ENCODE results near the gene NAT10.
"Not testable (repeated sequence)": the region's sequence is repeated elsewhere in the genome, so short reads cannot be mapped to it uniquely, and the experiment has no call there.

Gene NAT10

DNA sequence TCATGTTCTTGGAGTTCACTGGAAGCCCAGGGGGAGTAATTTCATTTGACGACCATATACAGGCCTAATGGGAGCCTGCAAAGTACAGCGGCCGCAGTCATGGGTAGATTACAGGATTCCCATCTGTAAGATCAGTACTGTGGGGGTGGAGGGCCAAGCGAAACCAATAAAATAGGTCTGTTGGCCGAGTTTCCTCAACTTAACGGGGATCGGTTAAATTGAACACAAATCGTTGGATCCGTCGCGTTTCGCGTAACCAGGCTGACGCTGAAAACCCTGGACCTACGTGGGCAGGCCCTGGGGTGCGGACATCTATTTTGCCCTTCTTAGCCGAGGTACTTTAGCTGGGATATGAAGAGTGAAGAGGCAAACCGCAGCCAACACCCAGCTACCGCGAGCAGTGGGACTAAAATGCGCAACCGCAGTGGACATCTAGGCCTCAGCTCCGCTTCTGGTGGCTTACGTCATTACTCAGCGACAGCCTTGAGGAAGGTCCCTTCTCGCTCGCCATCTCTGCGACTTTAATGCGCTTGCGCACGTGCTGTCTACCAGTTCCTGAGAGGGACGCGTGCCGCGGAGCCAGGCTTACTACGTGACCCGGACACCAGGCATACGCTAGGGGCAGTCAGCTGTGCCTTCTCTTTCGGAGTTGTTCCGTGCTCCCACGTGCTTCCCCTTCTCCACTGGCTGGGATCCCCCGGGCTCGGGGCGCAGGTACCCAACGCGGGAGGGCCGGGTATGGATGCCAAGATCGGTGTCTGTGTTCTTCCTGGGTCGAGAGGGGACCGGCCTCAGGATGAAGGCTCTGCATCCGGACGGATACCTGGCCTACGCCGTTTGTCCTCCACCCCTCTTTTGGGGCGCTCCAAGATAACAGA lies at the start of gene NAT10:
Gene NAT10, plus strand, starts transcription at position 551 of the 878 bp plus-strand sequence. CDS start 2,597 bp downstream, outside the sequence.
- DNase-seq (ENCODE audit: low read depth in 2 of 2), result peak; percentile 96 to 97

DNA sequence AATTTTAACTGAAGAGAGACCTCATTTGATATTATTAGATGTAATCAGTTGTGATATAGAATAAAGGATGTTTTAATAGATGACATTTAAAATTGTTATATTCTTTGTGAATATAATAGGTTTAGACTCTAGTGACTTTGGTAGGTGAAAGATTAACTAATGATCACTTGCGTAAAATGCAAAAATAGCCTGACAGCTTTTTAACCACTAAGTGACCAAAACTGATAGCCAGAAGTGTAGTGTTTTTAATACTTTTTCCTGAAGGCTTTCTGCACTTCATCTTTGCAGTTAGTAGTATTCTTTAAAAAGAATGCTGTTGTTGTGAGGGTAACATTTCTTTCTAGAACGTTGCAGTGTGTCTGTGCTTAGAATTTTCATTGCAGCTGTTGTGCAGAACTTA lies 48.8 kb upstream of the NAT10 start:
- no peak for DNase-seq (ENCODE audit: low read depth in 2 of 2)

DNA sequence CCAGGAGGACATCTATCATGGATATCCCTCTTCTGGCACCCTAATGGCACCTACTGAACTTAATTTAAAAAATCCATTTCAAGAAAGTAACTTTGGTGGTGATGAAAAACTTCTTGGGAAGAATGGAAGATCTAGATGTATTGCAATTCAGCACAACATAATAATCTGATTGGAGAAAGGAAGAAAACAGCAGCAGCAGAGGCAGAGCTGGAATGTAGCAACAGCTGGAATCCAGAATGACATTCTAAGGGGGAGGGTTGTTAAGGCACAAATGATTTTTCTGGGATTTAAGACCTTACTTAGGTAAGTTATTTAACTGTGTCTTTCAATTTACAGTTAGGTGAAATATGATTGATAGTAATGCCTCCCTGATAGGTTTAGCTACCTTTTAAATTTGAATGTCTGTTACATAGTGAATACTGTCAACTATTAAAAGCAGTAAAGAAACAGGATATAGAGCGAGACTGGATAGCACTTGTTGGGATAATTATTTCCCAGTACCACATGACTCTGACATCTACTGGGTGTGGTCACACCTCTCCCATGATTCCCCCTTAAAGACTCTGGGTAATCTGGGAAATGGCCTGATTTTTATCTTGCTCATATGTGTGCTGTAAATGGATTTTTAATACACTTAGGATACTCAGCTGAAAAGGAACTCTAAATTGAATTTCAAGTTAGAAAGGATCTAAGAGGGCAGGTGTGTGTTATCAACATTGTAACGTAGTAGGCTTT lies 42.2 kb upstream of the NAT10 start:
- no peak for DNase-seq (ENCODE audit: low read depth in 2 of 2)

DNA sequence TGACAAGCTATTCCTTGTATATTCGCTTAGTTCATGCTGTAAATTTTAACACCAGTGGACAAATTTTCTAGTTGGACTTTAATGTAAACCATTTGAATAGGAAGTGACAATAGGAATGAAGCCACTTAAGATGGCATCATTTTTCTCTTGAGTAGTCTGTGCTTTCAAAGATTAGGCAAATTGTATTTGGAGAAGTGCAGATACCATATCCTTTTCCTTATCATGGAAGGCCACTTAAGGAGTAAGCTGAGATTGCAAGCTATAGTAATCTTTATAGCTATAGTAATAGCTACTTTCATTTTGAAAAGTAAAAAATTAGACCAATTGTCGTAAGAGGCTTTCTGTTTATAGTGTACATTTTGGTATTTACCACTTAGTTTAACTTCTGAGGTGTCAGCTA lies 41.1 kb upstream of the NAT10 start:
- DNase-seq (ENCODE audit: low read depth in 2 of 2), result no peak

DNA sequence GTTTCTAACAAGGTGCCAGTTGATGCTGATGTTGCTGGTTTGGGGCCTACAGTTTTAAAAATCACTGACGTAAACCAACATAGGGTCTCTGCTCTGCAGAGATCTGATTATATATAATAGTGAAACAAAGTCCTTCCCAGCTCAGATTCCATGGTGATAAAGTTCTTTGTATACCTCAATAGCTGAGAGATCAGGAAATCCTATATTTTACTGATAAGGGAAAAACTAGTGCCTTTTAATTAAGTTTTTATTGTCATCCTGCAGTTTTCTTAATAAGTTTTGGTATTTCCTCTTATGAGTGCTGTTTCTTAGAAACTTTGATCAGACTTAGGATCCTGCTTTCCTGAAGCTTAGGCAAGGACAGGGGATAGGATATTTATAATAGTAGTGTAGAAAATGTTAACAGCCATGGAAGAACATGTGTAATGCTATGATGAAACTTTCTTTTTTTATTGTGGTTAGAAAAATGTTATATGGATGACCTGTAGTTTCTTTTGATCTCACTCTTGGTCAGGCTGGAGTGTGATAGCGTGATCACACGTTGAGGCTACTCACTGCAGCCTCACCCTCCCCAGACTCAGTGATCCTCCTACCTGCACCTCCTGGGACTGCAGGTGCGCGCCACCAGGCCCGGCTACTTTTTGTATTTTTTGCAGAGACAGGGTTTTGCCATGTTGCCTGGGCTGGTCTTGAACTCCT lies 39.8 kb upstream of the NAT10 start:
- DNase-seq (ENCODE audit: low read depth in 2 of 2), result no peak

DNA sequence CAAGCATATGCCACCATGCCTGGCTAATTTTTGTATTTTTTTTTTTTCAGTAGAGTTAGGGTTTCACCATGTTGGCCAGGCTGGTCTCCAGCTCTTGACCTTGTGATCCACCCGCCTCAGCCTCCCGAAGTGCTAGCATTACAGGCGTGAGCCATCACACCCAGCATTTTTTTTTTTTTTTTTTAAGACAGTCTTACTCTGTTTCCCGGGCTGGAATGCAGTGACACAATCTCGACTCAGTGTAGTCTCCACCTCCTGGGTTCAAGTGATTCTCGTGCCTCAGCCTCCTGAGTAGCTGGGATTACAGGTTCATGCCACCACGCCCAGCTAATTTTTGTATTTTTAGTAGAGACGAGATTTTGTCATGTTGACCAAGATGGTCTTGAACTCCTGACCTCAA lies 38.7 kb upstream of the NAT10 start:
- DNase-seq (ENCODE audit: low read depth in 2 of 2), result not testable (repeated sequence)

DNA sequence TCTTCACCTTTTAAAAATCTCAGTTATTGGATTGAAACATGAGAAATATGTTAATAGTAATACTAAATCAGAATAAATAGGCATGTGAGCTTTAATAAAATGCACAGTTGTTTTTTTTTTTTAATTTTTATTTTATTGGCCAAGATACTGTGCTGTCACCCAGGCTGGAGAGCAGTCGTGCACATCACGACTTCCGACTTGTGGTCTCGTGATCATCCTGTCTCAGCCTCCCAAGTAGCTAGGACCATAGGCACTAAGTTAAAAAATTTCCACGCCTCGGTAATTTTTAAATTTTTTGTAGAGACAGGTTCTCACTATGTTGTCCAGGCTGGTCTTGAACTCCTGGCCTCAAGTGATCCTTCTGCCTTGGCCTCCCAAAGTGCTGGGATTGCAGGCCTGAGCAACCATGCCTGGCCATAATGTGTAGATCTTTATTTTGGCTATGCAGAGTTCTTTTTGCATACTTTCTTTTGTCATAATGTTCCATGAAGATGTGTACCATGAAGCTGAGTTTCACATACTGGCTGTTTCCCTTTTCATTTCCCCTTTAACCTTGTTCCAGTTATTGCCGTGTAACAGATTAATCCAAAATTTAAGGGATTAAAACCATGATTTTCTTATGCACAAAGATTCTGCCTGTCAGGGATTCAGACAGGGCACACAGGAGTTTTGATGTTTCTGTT lies 37.9 kb upstream of the NAT10 start:
- no peak for DNase-seq (ENCODE audit: low read depth in 2 of 2)

DNA sequence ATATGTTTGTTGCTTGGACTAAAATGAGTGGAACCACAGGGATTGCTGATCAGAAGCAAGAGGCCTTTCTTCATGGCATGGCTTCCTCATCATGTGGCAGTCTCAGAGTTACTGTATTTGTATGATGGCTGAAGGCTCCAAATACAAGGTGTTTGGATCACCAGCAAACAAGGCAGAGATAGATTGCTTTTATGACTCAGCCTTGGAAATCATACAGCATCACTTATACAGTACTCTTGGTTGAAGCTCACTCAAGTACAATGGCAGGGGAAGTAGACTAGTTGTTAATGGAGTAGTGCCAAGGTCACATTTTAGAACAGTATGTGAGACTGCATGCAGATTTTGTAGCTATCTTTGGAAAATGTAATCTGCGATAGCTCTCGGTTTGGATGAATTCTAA lies 37.3 kb upstream of the NAT10 start:
- DNase-seq (ENCODE audit: low read depth in 2 of 2), result no peak

DNA sequence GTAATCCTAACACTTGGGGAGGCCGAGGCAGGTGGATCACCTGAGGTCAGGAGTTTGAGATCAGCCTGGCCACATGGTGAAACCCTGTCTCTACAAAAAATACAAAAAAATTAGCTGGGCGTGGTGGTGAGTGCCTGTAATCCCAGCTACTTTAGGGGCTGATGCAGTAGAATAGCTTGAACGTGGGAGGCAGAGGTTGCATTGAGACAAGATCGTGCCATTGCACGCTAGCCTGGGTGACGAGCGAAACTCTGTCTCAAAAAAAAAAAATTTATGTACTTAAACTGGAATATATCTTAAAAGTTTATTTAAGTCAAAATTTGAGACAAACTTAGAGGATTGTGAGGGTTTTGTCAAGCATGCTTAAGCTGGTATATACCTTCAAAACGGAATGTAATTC lies 34.1 kb upstream of the NAT10 start:
- DNase-seq (ENCODE audit: low read depth in 2 of 2), result not testable (repeated sequence)

DNA sequence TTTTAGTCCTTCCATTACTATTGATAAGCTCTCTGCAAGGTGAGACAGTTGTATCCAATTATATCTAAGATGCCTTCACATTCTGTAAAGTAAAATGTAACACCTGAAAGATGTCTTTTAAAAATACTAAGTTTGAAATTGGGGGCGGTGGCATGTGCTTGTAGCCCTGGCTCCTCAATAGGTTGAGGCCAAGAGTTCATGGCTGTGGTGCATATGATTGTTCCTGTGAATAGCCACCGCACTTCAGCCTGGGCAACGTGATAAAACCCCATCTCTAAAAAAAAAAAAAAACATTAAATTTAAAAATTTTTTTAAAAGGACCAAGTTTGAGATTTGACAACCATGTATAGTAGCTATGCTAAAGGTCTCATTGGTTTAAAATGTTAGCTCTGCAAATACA lies 33.4 kb upstream of the NAT10 start:
- DNase-seq (ENCODE audit: low read depth in 2 of 2), result no peak

DNA sequence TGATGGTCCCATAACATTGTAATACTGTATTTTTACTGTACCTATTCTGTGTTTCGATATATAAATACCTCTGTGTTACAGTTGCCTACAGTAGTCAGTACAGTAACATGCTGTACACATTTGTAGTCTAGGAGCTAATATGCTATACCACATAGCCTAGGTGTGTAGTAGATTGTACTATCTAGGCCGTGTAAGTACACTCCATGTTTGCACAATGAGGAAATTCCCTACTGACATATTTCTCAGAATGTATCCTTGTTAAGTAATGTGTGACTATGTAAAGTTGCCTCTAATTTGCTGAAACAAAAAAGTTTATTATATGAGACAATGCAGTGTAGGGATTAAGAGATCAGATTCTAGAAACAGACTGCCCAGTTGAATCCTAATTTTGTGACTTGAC lies 32.6 kb upstream of the NAT10 start:
- no peak for DNase-seq (ENCODE audit: low read depth in 2 of 2)

DNA sequence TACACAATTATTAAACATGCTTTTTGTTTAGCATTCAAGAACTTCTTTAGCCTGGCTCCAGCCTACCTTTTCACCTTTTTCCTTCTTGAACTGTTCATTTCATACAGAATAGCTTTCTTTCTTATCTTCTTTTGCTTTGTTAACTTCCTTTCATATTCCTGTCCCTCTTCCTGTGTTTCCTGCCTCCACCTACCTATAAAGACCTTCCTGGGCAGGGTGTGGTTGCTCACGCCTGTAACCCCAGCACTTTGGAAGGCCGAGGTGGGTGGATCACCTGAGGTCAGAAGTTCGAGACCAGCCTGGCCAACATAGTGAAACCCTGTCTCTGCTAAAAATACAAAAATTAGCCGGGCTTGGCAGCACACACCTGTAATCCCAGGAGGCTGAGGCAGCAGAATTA lies 31.0 kb upstream of the NAT10 start:
- DNase-seq (ENCODE audit: low read depth in 2 of 2), result no peak

DNA sequence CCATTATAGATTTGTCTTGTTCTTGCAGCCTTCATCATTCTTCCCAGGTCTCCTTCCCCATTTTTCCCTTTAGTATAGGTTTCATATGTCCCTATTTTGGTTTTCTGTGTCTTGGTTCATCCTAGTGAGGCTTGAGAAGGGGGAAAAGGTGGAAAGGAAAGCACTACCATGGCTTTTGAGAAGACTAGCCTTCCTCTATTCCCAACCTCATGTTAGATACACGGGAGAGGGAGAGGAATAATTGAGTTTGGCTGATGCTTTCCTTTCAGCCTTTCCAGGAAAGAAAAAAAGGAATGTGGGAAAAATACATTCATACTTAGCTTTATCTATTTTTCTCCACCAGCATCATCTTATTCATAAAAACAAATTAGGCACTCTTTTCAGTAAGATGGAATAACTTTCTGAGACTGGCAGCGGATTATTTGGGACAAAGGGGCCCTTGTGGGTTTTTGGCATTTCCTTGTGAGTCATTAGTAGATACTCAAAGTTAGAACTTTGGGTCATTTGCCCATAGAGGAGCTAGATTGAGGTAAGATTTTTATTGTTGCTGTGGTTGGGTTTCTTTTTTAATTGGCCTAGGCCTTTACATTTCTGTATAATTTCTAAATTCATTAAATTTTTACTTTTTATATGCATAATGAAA lies 30.1 kb upstream of the NAT10 start:
- DNase-seq (ENCODE audit: low read depth in 2 of 2), result no peak

DNA sequence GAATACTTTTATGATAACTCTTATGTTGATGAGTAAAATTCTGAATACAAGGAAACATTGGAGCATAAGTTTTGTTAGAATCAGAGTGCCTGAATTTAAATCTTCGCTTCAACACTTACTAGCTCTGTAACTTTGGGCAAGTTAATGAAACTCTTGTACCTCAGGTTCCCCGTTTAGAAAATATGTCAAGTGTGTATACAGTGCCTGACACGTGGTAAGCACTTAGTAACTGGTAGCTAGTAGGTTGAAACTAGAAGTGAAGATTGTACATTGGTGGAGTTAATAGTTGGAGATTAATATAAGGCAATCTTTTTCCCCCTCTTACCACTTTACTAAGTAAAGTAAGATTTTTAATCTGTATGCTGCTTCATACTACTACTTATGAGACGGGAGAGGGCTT lies 24.8 kb upstream of the NAT10 start:
- no peak for DNase-seq (ENCODE audit: low read depth in 2 of 2)

DNA sequence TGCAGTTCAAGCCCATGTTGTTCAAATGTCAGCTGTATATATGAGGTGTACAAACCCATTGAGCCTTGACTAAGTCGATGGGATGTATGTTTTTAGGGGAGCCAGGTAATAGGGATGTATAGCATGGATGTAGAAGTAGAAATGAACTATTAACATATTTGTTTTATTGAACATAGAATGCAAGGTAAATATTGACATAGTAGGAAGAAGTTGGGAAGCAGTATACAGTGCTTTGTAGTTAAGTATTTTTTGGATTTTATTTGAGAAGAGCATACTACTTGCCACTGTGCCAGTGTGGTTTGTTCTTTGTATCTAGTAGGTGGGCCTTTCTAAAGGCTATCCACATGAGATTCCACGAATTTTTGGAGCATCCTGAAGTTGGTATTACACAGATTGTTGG lies 20.8 kb upstream of the NAT10 start:
- no peak for DNase-seq (ENCODE audit: low read depth in 2 of 2)

DNA sequence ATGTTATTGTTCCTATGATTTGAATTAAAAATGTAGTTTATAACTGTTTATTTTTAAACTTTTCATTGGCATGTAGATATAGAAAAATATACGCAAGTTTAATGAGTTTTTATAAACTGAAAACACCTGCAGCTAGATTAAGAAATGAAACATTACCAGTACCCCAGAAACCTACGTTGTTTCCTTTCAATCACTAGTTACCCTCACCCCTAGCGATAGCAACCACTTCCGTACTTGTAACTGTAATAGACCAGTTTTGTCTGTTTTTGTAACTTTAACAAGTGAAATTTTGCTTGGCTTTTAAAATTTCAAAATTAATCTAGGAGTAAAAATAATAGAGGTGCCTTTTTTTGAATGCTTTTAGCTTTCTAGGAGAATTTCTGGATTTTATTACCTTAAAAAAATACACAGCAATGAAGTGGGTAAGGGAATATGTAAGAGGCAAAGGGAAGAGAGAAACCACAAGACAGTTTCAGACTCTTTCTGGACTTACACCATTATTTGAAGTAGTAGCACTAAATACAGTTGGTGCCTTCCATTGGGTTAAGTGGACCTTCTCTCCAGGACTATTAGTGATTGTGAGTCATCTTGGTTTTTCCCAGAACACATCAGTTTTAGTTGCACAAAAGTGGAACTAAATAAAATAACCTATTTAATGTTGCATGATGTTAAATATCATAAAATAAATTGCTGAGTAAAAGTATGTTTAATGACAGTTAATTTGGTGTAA lies 18.7 kb upstream of the NAT10 start:
- DNase-seq (ENCODE audit: low read depth in 2 of 2), result no peak

DNA sequence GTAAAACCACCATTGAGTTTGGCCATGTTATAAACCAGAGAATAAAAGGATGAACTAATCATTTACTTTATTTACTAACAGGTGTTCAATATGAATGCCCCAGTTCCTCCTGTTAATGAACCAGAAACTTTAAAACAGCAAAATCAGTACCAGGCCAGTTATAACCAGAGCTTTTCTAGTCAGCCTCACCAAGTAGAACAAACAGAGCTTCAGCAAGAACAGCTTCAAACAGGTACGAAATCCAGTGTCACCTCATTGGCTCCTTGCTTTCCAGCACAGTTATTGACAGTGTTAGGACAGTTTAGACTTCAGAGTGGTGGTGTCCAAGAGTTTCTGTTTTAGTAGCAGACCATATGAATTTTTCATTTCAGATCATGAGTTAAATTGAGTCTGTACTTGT lies 13.6 kb upstream of the NAT10 start:
- DNase-seq (ENCODE audit: low read depth in 2 of 2), result no peak

DNA sequence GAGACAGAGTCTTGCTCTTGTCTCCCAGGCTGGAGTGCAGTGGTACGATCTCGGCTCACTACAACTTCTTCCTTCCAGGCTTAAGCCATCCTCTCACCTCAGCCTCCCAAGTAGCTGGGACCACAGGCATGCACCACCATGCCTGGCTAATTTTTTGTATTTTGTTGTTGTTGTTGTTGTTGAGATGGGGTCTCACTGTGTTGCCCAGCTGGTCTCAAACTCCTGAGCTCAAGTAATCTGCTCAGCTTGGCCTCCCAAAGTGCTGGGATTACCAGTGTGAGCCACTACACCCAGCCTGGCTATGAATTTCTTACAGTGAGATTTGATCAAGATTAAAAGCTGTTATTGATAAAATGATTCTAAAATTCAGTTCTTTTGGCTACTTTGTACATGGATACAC lies 10.5 kb upstream of the NAT10 start:
- DNase-seq (ENCODE audit: low read depth in 2 of 2), result not testable (repeated sequence)

DNA sequence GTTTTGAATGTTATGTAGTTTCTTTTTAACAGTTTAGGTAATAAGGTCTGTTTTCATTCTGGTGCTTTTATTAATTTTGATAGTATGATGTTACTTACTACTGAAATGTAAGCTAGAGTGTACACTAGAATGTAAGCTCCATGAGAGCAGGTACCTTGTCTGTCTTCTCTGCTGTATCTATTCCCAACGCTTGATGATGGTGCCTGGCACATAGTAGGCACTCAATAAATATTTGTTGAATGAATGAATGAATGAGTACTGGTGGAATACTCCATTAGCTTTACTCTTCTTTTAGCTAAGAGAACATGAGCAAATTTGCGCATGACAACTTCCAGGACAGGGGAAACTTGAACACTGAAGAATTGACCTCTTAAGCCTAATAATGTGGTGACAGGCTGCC lies 6.6 kb upstream of the NAT10 start:
- DNase-seq (ENCODE audit: low read depth in 2 of 2), result no peak

DNA sequence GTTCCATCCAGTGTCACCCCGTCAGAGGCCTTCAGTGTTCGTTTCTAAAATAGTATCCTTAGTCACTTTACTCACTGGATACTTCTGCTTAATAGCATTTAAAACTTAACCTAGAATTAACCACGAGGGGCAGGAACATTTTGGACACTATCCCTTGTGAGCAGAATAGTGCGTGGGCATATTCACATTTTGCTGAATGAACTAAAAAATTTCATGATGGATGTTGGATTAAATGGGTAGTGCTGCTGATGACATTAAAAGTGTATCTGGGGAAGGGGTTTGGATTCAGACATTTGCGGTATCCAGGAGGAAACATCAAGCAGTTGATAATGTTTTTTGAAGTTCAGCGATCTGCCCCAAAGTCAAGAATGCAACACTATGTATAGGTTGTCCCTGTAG lies 750 bp upstream of the NAT10 start:
- no peak for DNase-seq (ENCODE audit: low read depth in 2 of 2)

Data from stimulated activated CD8-positive, alpha-beta memory T cell treated with anti-CD3 and anti-CD28 coated beads, Interleukin-7, amount 100 ng/mL, for 1 hour (primary cell).